NCI-H748 treated with DMSO at 0.1 percent for 48 hours (cell line): ENCODE results near the gene FAM9C.
"Not testable (repeated sequence)": the region's sequence is repeated elsewhere in the genome, so short reads cannot be mapped to it uniquely, and the experiment has no call there.

ENCODE experiments used
- DNase-seq: peaks from one replicate; lab custom pipeline; 2025; lab: John Stamatoyannopoulos, UW

FAM9C gene

GRCh38 chrX:13043138-13043537 lies 1.3 kb downstream of the FAM9C start:
- DNase-seq: no peak

- DNase-seq: no peak
Observed at GRCh38 chrX:13036896-13037295, 7.5 kb downstream of the FAM9C start.

DNA sequence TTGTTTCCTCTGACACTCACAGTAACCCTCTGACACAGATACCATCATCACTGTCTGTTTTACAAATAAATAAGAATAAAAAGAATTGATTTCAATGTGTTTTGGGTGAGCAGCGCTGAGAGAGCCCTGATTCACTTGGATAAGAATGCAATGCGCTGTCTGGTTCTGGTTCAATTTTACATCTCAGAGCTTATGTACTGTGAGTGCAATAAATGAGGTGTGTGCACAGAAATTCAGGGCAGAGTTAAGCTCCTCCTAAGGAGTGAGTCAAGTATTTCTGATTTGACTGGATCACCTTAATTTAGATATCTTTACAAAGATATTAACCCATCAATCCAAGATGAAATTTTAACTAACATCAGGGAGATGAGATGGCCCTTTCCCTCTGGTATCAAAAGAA lies 11.2 kb downstream of the FAM9C start:
- no peak for DNase-seq

DNA sequence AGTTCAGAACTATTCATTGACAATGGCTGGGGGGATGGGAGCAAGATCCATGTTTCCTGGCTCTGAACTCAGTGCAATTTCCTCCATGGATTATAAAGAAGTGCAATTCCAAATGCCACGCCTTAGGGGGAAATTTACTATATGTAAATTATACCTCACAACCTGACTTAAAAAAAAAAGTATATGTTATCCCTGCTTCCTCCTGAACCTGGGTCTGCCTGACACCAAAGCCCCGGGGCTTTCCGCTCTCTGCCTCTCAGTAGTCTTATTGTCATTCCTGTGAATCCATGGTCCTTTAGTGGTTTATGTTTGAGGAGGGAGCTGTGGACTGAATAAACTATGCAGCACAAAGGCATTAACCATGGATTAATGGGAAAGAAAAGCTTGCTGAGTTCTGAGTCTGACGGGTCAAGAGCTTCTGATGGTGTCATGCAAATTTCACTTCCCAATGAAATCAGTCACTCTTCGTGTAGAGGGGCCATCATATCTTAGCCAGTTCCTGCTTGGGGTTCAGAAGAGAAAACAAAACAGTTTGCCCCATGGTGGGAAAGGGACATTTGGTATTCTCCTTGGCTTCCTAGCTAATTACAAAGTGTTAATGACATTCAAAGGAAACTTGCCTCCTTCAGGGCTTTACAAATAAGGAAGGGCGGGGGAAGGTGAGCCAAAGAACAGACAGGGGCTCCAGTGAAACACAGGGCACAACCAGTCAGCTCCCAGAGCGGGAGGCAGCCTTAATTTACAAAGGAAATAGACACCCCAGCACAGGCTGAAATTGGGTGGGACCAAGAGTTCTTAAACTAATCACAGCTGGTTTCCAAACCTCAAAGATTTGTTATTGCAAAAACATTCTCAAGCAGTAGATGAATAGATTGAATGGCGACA lies 14.3 kb downstream of the FAM9C start:
- DNase-seq: no peak

GRCh38 chrX:13029637-13029886 lies 14.9 kb downstream of the FAM9C start:
- no peak for DNase-seq

- no peak for DNase-seq
Observed at GRCh38 chrX:13028871-13029636, 15.4 kb downstream of the FAM9C start.

DNA sequence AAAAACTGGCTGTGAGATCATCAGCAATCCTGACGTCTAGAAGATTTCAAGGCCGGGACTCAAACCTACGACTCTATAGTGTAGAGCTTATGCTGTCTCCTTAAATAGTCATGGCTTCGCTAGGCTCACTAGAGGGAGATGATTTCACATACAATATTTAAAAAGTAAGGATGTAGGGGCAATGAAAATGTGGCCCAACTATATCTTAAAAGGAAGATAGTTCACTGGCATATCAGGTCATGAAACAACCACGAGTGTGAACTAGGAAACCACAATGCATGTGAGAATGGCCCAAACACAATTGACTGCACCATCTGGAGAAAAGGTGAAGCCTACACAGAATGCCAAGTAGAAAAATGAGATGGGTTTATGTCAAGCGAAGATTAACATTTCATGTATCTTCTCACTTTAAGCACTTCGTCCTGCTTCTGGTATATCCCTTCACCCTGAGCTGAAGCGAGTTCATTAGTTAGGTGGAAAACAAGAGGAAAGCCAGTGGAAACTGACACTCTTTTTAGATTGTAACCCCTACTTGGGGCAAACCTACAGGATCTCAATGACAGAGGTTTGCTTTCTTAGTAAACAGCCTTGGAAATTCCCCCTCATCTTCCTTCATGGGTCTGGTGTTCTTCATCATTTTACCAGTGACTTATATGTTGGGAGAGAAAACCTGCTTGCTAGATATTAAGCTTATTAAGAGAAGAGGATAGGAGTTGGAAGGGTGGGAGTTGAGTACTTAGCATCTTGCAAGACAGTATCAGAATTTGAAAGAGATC lies 17.4 kb downstream of the FAM9C start:
- no peak for DNase-seq

GRCh38 chrX:13024986-13025385 lies 19.4 kb downstream of the FAM9C start:
- no peak for DNase-seq

DNA sequence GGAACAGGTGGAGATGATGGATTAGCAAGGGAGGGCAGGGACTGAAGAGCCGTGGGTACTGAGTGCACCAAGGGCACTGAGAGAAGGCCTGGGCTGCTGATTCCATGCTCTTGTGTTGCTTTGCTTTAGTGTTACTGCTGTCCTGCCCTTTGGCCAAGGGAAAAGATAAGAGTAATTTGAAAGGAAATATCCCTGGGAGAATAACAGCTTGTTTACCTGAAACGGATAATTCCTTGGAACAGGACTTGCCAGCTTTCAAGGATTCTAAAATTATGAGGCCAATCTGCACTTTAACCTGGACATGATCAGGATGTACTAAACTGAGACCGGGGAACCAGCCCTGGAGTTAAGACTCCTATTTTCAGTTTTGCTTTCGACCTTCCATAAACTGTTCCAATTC lies 20.4 kb downstream of the FAM9C start:
- DNase-seq: no peak

GRCh38 chrX:13023567-13023966 lies 20.9 kb downstream of the FAM9C start:
- DNase-seq: no peak

DNA sequence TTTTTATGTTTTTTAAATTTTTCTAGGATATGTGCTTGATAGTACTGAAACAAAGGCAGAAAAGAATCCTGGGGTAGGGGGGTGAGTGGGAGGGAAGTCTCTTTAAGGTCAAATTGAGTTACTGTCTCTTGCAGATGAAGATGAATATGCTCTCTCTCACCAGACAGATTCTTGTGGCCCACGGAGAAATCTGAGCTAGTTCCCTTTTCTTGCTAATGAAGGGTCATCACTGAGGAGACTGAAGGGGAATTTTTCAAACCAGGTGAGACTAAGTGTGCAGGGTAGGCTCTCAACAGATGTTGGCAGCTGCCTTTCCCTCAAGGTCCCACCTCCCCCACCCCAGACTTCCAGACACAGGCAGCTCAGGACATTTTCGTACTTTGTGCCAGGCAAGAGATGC lies 21.5 kb downstream of the FAM9C start:
- no peak for DNase-seq

GRCh38 chrX:13016731-13017130 lies 27.7 kb downstream of the FAM9C start:
- not testable (repeated sequence) for DNase-seq

GRCh38 chrX:13015536-13016236 lies 28.7 kb downstream of the FAM9C start:
- no peak for DNase-seq

- DNase-seq: no peak
Observed at GRCh38 chrX:13014111-13015096, 30.0 kb downstream of the FAM9C start.

DNA sequence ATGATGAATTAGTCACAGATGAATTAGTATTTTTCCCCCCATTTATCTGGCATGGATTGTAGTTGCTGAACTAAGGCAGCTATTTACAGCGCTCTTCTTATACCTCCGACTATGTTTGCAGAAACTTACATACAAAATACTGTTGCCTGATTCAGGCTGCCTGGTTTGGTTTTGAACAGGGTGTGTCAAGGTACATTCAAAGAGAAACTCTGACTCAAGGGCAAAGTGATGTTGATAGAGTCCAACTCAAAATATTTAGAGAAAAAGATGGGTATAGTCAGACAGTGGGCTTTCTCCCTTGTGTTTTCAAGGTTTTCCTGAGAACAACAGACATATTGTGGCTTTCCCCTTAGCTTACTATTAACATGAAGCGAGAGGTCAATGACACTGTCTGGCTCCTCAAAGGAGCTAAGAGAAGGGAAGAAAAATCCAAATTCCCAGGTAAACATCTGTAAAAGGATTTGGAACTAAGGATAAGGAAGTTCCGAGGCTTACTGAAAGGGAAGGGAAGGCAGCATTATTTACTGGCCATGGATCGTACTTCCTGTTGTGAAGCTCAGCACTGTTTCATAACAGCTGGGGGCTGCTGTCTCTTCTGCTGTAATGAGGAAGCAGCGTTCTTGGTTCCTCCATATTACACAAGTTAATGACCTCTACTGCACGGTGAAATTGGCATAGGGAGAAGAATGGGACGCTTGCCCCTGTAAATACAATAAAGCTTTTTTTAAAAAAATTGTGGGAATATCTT lies 30.9 kb downstream of the FAM9C start:
- DNase-seq: no peak

DNA sequence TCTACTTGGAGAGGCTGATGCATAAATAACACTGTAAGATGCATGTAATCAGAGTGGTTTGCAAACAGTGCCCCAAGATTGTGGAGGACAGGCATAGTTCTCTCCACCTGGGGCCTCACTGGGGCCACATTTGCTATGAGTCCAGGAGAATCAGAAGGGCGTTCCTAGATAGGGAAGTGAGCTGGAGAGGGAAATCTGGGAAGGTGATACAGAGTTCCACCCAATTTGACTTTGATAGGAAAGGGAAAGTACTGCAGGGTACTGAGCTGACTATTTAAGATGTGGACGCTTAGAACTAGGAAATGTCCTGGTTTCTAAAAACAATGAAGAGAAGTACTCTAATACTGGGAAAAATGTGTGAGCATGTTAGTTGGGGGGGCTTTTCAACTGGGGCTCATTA lies 33.9 kb downstream of the FAM9C start:
- no peak for DNase-seq

DNA sequence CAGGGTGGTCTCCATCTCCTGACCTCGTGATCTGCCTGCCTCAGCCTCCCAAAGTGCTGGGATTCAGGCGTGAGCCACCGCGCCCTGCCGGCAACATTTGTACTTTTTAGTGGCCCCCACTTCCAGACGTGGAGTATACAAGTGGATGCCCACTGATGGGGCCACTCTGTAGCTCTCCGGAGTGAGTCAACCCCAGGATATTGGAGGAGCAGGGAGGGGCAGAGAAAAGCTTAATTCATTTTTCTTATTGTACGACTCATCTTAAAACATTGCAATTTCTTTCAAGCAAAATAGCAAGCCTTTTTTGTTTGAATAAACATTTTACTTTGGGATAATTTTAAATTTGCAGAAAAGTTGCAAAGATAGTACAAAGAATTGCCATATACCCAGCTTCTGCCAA lies 34.6 kb downstream of the FAM9C start:
- DNase-seq: no peak

- no peak for DNase-seq
Observed at GRCh38 chrX:13009273-13009672, 35.1 kb downstream of the FAM9C start.

GRCh38 chrX:13008851-13009250 lies 35.6 kb downstream of the FAM9C start:
- no peak for DNase-seq

- no peak for DNase-seq
Observed at GRCh38 chrX:13008189-13008533, 36.3 kb downstream of the FAM9C start.
